Activated CD8-positive, alpha-beta memory T cell treated with anti-CD3 and anti-CD28 coated beads, Interleukin-2, amount 50 U/mL, for 1 hour (primary cell): ENCODE measurements around the gene TM7SF2.
"Not testable (repeated sequence)": the region's sequence is repeated elsewhere in the genome, so short reads cannot be mapped to it uniquely, and the experiment has no call there.

ENCODE experiments used
- DNase-seq: peaks from one replicate; pipeline ENCODE4 v3.0.0-alpha.2; 2020; ENCODE audit errors: extremely low read depth

Gene TM7SF2

GRCh38 chr11:65114538-65115171, 3.0 kb downstream of the TM7SF2 start:
- DNase-seq = no peak

GRCh38 chr11:65115361-65116082, 3.9 kb downstream of the TM7SF2 start:
- no peak for DNase-seq

GRCh38 chr11:65116370-65117205, 4.9 kb downstream of the TM7SF2 start:
- DNase-seq = no peak

GRCh38 chr11:65117206-65118096, 5.8 kb downstream of the TM7SF2 start, which contains the start of gene ZNHIT2:
ZNHIT2 (minus strand) TSS chr11:65117701; CDS start chr11:65117653, 48 bp downstream.
- peak; percentile 99 for DNase-seq

- no peak for DNase-seq
Measured at GRCh38 chr11:65118097-65118837, 6.6 kb downstream of the TM7SF2 start.

- DNase-seq = not testable (repeated sequence)
Measured at GRCh38 chr11:65118891-65119669, 7.4 kb downstream of the TM7SF2 start.

GRCh38 chr11:65119670-65119995, 8.0 kb downstream of the TM7SF2 start:
- no peak for DNase-seq

GRCh38 chr11:65120831-65121230, 9.2 kb downstream of the TM7SF2 start:
- DNase-seq = no peak

GRCh38 chr11:65121447-65121864, 9.8 kb downstream of the TM7SF2 start:
- DNase-seq = no peak

- peak; percentile 96 for DNase-seq
Measured at GRCh38 chr11:65121865-65122696, 10.4 kb downstream of the TM7SF2 start, which contains the start of the genes FAU and MRPL49. FAU (minus strand) TSS chr11:65122134; CDS start chr11:65121813, 321 bp downstream. MRPL49 (plus strand) TSS chr11:65122321; CDS start chr11:65122347, 26 bp downstream.

GRCh38 chr11:65124480-65125196, 13.0 kb downstream of the TM7SF2 start:
- no peak for DNase-seq

- DNase-seq = no peak
Measured at GRCh38 chr11:65125197-65126056, 13.8 kb downstream of the TM7SF2 start.

- DNase-seq = no peak
Measured at GRCh38 chr11:65126624-65127274, 15.1 kb downstream of the TM7SF2 start.

- DNase-seq = no peak
Measured at GRCh38 chr11:65127473-65128181, 16.0 kb downstream of the TM7SF2 start.

- no peak for DNase-seq
Measured at GRCh38 chr11:65128182-65129145, 16.8 kb downstream of the TM7SF2 start.
